Neural progenitor cell (in vitro differentiated cells): ENCODE data around the gene PIP4K2A. TPM values are rescaled to one million over a fixed set of nuclear protein-coding genes. Genes with fewer than 3 reads are reported as not detected.
"Not testable (repeated sequence)": the region's sequence is repeated elsewhere in the genome, so short reads cannot be mapped to it uniquely, and the experiment has no call there.

Source experiments
- DNase-seq: peaks from one replicate; pipeline ENCODE4 v3.0.0-alpha.2; 2016; ENCODE audit warnings: low spot score
- H2AFZ ChIP-seq: fragments of 200-600 bp; sonication (generic); replicated peaks from 2 replicates; pipeline ENCODE4 v1.6.1; 2016; ENCODE audit warnings: antibody characterized with exemption
- H3F3A ChIP-seq: fragments of 200-600 bp; sonication (generic); 2 replicates; pipeline ENCODE4 v1.6.1; 2016; ENCODE audit warnings: antibody characterized with exemption, low read depth
- H3K27ac ChIP-seq: fragments of 200-600 bp; sonication (generic); 2 replicates; pipeline ENCODE4 v1.5.1; 2016; ENCODE audit warnings: mild to moderate bottlenecking
- H3K27me3 ChIP-seq: fragments of 200-600 bp; sonication (generic); 2 replicates; pipeline ENCODE4 v1.6.1; 2016; ENCODE audit warnings: mild to moderate bottlenecking, moderate library complexity
- H3K36me3 ChIP-seq: fragments of 200-600 bp; sonication (generic); 2 replicates; pipeline ENCODE4 v1.5.1; 2016
- H3K4me1 ChIP-seq: fragments of 200-600 bp; sonication (generic); 2 replicates; pipeline ENCODE4 v1.6.1; 2016; ENCODE audit warnings: mixed run types
- H3K4me2 ChIP-seq: fragments of 200-600 bp; sonication (generic); 2 replicates; pipeline ENCODE4 v1.6.1; 2016
- H3K4me3 ChIP-seq: fragments of 200-600 bp; sonication (generic); 2 replicates; pipeline ENCODE4 v1.5.1; 2016
- H3K79me2 ChIP-seq: fragments of 200-600 bp; sonication (generic); 2 replicates; pipeline ENCODE4 v1.6.1; 2016; ENCODE audit warnings: low read depth
- H3K9ac ChIP-seq: fragments of 200-600 bp; sonication (generic); 2 replicates; pipeline ENCODE4 v1.6.1; 2016
- H3K9me3 ChIP-seq: fragments of 200-600 bp; sonication (generic); 2 replicates; pipeline ENCODE4 v1.5.1; 2016; ENCODE audit warnings: low read depth
- H4K20me1 ChIP-seq: fragments of 200-600 bp; sonication (generic); 2 replicates; pipeline ENCODE4 v1.6.1; 2016; ENCODE audit warnings: low read depth
- H3K27ac Mint-ChIP-seq: 3 replicates; pipeline ENCODE4 v1.8.0; 2021; ENCODE audit warnings: mixed read lengths
- H3K27me3 Mint-ChIP-seq: 2 replicates; pipeline ENCODE4 v1.8.0; 2022; ENCODE audit warnings: low read depth, mild to moderate bottlenecking, inconsistent platforms, moderate library complexity, mixed read lengths; ENCODE audit not compliant: insufficient read depth
- H3K36me3 Mint-ChIP-seq: 3 replicates; pipeline ENCODE4 v1.8.0; 2021; ENCODE audit warnings: mixed read lengths
- H3K4me1 Mint-ChIP-seq: 3 replicates; pipeline ENCODE4 v1.8.0; 2021; ENCODE audit warnings: mixed read lengths
- H3K4me3 Mint-ChIP-seq: 3 replicates; pipeline ENCODE4 v1.8.0; 2021; ENCODE audit warnings: mild to moderate bottlenecking, moderate library complexity, mixed read lengths
- H3K9me3 Mint-ChIP-seq: 3 replicates; pipeline ENCODE4 v1.8.0; 2020; ENCODE audit warnings: mixed read lengths
- CTCF ChIP-seq: fragments of 200-600 bp; sonication (generic); IDR thresholded peaks from 2 replicates; pipeline ENCODE4 v1.5.1; 2017; ENCODE audit warnings: antibody characterized with exemption, mild to moderate bottlenecking
- EZH2 ChIP-seq: fragments of 200-600 bp; sonication (generic); IDR thresholded peaks from 2 replicates; pipeline ENCODE4 v1.6.1; 2017; ENCODE audit warnings: antibody characterized with exemption, mild to moderate bottlenecking, moderate library complexity
- EZH2phosphoT487 ChIP-seq: fragments of 200-600 bp; sonication (generic); IDR thresholded peaks from 2 replicates; pipeline ENCODE4 v1.6.1; 2017; ENCODE audit warnings: antibody characterized with exemption
- total RNA-seq: library from RNA; depleted of rRNA; stranded (reverse); fragments of >200 nt; gene quantifications from 2 replicates; pipeline ENCODE4 v1.2.3, GENCODE V29; 2015; ENCODE audit warnings: low replicate concordance

The PIP4K2A gene
- total RNA-seq, 1 donor from 2014 or later, result 37.6 TPM

GRCh38 chr10:22531008-22531407, 183.4 kb downstream of the PIP4K2A start:
- Histone ChIP-seq H3K4me1 (no peaks in the 10 kb centered on the region), H3K27me3 (no peaks in the 10 kb centered on the region), H3K9ac (no peak overlapping the region), H2AFZ (no peak overlapping the region), H3K9me3 (peaks cover 3% of the 10 kb centered on the region), H3F3A (no peaks in the 10 kb centered on the region), H4K20me1 (no peaks in the 10 kb centered on the region), H3K27ac (no peak overlapping the region), H3K36me3 (no peaks in the 10 kb centered on the region), H3K4me3 (no peak overlapping the region), H3K4me2 (no peak overlapping the region), H3K79me2 (no peaks in the 10 kb centered on the region)
- no peak for DNase-seq
- Mint-ChIP-seq H3K27me3 (no peaks in the 10 kb centered on the region), H3K36me3 (no peaks in the 10 kb centered on the region), H3K4me1 (peaks cover 16% of the 10 kb centered on the region), H3K9me3 (no peaks in the 10 kb centered on the region), H3K27ac (no peak overlapping the region), H3K4me3 (no peak overlapping the region)
- no peak for TF ChIP-seq CTCF
- TF ChIP-seq EZH2, result no peak
- no peak for TF ChIP-seq EZH2phosphoT487

GRCh38 chr10:22527520-22527919, 186.9 kb downstream of the PIP4K2A start:
- DNase-seq, result no peak
- peaks cover 14% of the 10 kb centered on the region for H3K9me3 Mint-ChIP-seq
- H3K27me3 Mint-ChIP-seq, result peaks cover 2% of the 10 kb centered on the region
- Histone ChIP-seq H3K4me2 (no peak overlapping the region), H3K27me3 (no peaks in the 10 kb centered on the region), H3K9me3 (peaks cover 3% of the 10 kb centered on the region), H3K27ac (no peak overlapping the region), H3K4me1 (no peaks in the 10 kb centered on the region), H4K20me1 (no peaks in the 10 kb centered on the region), H3F3A (no peaks in the 10 kb centered on the region), H3K36me3 (no peaks in the 10 kb centered on the region), H3K79me2 (no peaks in the 10 kb centered on the region), H2AFZ (no peak overlapping the region), H3K9ac (no peak overlapping the region), H3K4me3 (no peak overlapping the region)
- H3K4me3 Mint-ChIP-seq, result no peak overlapping the region
- H3K4me1 Mint-ChIP-seq, result no peaks in the 10 kb centered on the region
- no peaks in the 10 kb centered on the region for H3K36me3 Mint-ChIP-seq
- TF ChIP-seq EZH2 (no peak), EZH2phosphoT487 (no peak), CTCF (no peak)
- H3K27ac Mint-ChIP-seq, result no peak overlapping the region

GRCh38 chr10:22524333-22524732, 190.0 kb downstream of the PIP4K2A start:
- DNase-seq, H3K4me1 Mint-ChIP-seq, H3K36me3 Mint-ChIP-seq, H3K9ac ChIP-seq, H3K4me2 ChIP-seq, H3K27me3 ChIP-seq, H3K27ac Mint-ChIP-seq, H4K20me1 ChIP-seq, H3K79me2 ChIP-seq, H3K27me3 Mint-ChIP-seq, H2AFZ ChIP-seq, H3K4me3 ChIP-seq, H3K27ac ChIP-seq, H3K4me3 Mint-ChIP-seq, H3K9me3 ChIP-seq, H3K36me3 ChIP-seq, H3K4me1 ChIP-seq, H3F3A ChIP-seq: not testable (repeated sequence)
- peaks cover 19% of the 10 kb centered on the region for H3K9me3 Mint-ChIP-seq

GRCh38 chr10:22520645-22521044, 193.7 kb downstream of the PIP4K2A start:
- not testable (repeated sequence) for H3K4me3 Mint-ChIP-seq, H3K4me3 ChIP-seq, H3K36me3 Mint-ChIP-seq, H3K4me1 Mint-ChIP-seq, DNase-seq, H3K27ac ChIP-seq, H2AFZ ChIP-seq, H3K27me3 Mint-ChIP-seq, H3F3A ChIP-seq, H3K4me1 ChIP-seq, H3K27ac Mint-ChIP-seq, H3K4me2 ChIP-seq, H3K9me3 ChIP-seq, H3K36me3 ChIP-seq, H4K20me1 ChIP-seq, H3K9ac ChIP-seq, H3K27me3 ChIP-seq, H3K79me2 ChIP-seq
- H3K9me3 Mint-ChIP-seq, result peaks cover 19% of the 10 kb centered on the region
